ENCODE measurements around the gene SMIM7. TPM values are rescaled to one million over a fixed set of nuclear protein-coding genes. Genes with fewer than 3 reads are reported as not detected.

Gene SMIM7
- total RNA-seq, 2 donors from 2014 or later: 72.7 to 102 TPM

DNA sequence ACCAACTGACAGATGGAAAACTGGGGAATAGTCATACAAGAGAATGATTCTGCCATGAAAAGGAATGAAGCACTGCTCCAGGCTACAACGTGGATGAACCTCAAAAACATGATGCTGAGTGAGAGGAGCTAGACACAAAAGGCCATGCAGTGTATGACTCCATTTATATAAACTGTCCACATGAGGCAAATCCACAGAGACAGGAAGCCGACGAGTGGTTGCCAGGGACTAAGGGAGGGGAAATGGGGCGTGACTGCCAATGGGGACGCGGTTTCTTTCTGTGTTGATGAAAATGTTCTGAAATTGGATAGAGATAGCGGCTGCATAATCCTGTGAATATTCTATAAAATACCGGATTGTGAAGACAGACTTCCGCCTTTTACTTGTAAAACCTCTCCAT is 10.2 kb downstream of the SMIM7 start:
- no peak overlapping the region for H3K4me3 ChIP-seq
- DNase-seq (ENCODE audit: low spot score) (no peak), ATAC-seq (ENCODE audit: insufficient number of reproducible peaks, low FRiP score, low read depth) (no peak)
- H3K27ac ChIP-seq: no peak overlapping the region
- H3K4me1 ChIP-seq (ENCODE audit: control insufficient read depth in 1 of 2, low read depth in 2 of 2): no peaks in the 10 kb centered on the region
- H3K27me3 ChIP-seq (replicated peaks; ENCODE audit: insufficient read depth): no peaks in the 10 kb centered on the region
- no peak for TF ChIP-seq CTCF (IDR thresholded peaks at IDR 0.05)
- H3K9me3 ChIP-seq: no peaks in the 10 kb centered on the region
- H3K36me3 ChIP-seq: peaks cover 60% of the 10 kb centered on the region

DNA sequence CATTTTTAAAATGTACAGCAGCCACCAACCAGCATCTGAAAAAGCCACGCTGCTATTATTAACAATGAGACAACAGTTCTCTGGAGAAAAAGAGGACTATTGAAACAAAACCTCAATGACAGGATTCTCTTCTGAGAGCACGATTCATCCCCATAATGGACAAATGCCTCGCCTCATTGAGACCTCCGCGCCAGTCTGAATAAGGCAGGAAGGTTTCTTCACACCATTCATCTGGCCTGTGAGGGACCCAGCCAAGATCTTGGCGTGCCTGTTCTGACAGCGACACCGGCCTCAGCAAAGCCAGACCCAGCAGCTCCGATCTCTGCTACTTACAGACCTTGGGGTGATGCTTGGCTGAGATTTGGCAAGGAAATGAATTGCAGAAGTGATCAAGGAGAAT is 14.8 kb downstream of the SMIM7 start:
- H3K36me3 ChIP-seq: peaks cover 59% of the 10 kb centered on the region
- ATAC-seq (ENCODE audit: insufficient number of reproducible peaks, low FRiP score, low read depth): no peak

DNA sequence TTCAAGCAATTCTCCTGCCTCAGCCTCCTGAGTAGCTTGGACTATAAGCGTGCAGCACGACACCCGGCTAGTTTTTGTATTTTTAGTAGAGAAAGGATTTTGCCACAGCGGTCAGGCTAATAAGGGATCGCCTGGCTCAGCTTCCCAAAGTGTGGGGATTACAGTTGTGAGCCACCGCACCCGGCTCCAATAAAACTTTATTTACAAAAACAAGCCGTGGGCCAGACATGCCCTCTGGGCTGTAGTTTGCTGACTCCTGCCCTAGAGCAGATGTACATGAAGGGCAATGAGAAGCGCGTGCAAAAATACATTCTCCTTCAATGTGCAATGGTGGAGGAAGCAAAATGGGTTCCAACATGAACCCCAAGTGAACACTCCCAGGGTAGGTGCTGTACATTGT is 18.2 kb downstream of the SMIM7 start:
- ATAC-seq (ENCODE audit: insufficient number of reproducible peaks, low FRiP score, low read depth): no peak

More for the DNA sequence above, 14.8 kb downstream of the SMIM7 start:
- no peaks in the 10 kb centered on the region for H3K9me3 ChIP-seq
- H3K4me3 ChIP-seq: no peak overlapping the region
- DNase-seq (ENCODE audit: low spot score): no peak
- no peaks in the 10 kb centered on the region for H3K4me1 ChIP-seq (ENCODE audit: control insufficient read depth in 1 of 2, low read depth in 2 of 2)
- no peaks in the 10 kb centered on the region for H3K27me3 ChIP-seq (replicated peaks; ENCODE audit: insufficient read depth)
- H3K27ac ChIP-seq: no peak overlapping the region
- no peak for TF ChIP-seq CTCF (IDR thresholded peaks at IDR 0.05)

DNA sequence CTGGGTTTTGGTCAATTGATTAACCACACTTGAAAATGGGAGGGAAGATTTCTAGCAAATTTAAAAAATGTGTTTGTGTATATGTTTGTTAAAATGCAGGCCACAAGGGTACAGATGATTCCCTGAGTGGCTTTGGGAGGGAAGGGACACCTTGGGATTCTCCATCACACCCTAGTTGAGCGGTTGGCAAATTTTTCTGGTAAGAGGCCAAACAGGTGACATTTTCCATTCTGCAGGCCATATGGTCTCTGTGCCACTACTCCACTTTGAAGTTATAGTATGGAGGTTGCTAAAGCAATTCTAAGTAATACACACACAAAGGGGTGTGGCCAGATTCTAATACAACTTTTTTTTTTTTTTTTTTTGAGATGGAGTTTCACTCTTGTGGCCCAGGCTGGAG is 19.0 kb downstream of the SMIM7 start:
- no peaks in the 10 kb centered on the region for H3K4me1 ChIP-seq (ENCODE audit: control insufficient read depth in 1 of 2, low read depth in 2 of 2)
- H3K27me3 ChIP-seq (replicated peaks; ENCODE audit: insufficient read depth): no peaks in the 10 kb centered on the region
- no peak for DNase-seq (ENCODE audit: low spot score)
- H3K36me3 ChIP-seq: peaks cover 52% of the 10 kb centered on the region
- no peak overlapping the region for H3K27ac ChIP-seq
- H3K4me3 ChIP-seq: no peak overlapping the region
- no peaks in the 10 kb centered on the region for H3K9me3 ChIP-seq
- ATAC-seq (ENCODE audit: insufficient number of reproducible peaks, low FRiP score, low read depth): no peak
- no peak for TF ChIP-seq CTCF (IDR thresholded peaks at IDR 0.05)

More for the DNA sequence above, 18.2 kb downstream of the SMIM7 start:
- Histone ChIP-seq H3K9me3 (no peaks in the 10 kb centered on the region), H3K27me3 (replicated peaks; ENCODE audit: insufficient read depth) (no peaks in the 10 kb centered on the region), H3K4me1 (ENCODE audit: control insufficient read depth in 1 of 2, low read depth in 2 of 2) (no peaks in the 10 kb centered on the region), H3K36me3 (peaks cover 57% of the 10 kb centered on the region), H3K4me3 (no peak overlapping the region), H3K27ac (no peak overlapping the region)
- no peak for DNase-seq (ENCODE audit: low spot score)
- TF ChIP-seq CTCF (IDR thresholded peaks at IDR 0.05): no peak

DNA sequence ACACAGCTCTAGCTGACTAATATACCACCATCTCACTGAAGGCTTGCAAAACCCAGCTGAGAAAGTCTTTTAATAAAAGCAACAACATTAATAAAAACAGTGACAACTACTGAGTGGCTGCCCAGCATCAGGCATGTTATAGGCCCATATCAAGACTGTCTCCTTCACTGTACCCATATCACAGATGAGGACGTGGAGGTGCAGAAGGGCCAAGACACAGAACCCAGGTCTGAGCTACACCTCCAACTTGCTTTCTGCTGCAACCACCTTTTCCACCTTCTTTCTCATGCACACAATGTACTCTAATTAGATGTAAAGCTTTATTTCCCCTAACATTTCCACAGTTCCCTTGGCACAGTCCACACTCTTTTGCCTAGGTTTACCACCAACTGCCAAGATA is 21.3 kb downstream of the SMIM7 start:
- no peak for TF ChIP-seq CTCF (IDR thresholded peaks at IDR 0.05)
- H3K9me3 ChIP-seq: no peaks in the 10 kb centered on the region
- H3K27me3 ChIP-seq (replicated peaks; ENCODE audit: insufficient read depth): no peaks in the 10 kb centered on the region
- ATAC-seq (ENCODE audit: insufficient number of reproducible peaks, low FRiP score, low read depth) (no peak), DNase-seq (ENCODE audit: low spot score) (no peak)
- no peak overlapping the region for H3K27ac ChIP-seq
- peaks cover 39% of the 10 kb centered on the region for H3K36me3 ChIP-seq
- no peaks in the 10 kb centered on the region for H3K4me1 ChIP-seq (ENCODE audit: control insufficient read depth in 1 of 2, low read depth in 2 of 2)
- H3K4me3 ChIP-seq: no peak overlapping the region
